ENCODE measurements around the gene TXNRD1.

TXNRD1 gene

GRCh38 chr12:104334581-104334980, 119.0 kb downstream of the TXNRD1 start (continued):
- TF ChIP-seq ZNF133 (tag by site-specific recombination; IDR thresholded peaks at IDR 0.05), result no peak

GRCh38 chr12:104336115-104336514, 120.5 kb downstream of the TXNRD1 start:
- no peak overlapping the region for H3K4me3 ChIP-seq (ENCODE audit: low read depth, low read length)
- ChIA-PET CTCF (no interaction called here), POLR2A (no interaction called here)
- H3K27ac ChIP-seq (ENCODE audit: extremely low read depth, low read depth, low read length), result no peak overlapping the region
- H3K9me3 ChIP-seq (ENCODE audit: control insufficient read depth, insufficient read depth, low read depth, low read length), result no peaks in the 10 kb centered on the region
- TF ChIP-seq ZBTB44 (tag by site-specific recombination; IDR thresholded peaks at IDR 0.05), result no peak
- no peak for TF ChIP-seq REST (tag by site-specific recombination; IDR thresholded peaks at IDR 0.05)
- TF ChIP-seq ZNF518A (tag by site-specific recombination; conservative IDR thresholded peaks at IDR 0.05; ENCODE audit: low read depth), result no peak
- TF ChIP-seq FEZF1 (tag by site-specific recombination; IDR thresholded peaks at IDR 0.05), result peak; percentile 51; the same call in 1 of the 2 replicates
- no peak for TF ChIP-seq ZNF449 (tag by site-specific recombination; IDR thresholded peaks at IDR 0.05)
- no peak for TF ChIP-seq ZNF391 (tag by site-specific recombination; IDR thresholded peaks at IDR 0.05; ENCODE audit: borderline replicate concordance, low read depth)
- TF ChIP-seq ZNF114 (tag by site-specific recombination; IDR thresholded peaks at IDR 0.05), result no peak
- peak; percentile 21; the same call in 1 of the 2 replicates for TF ChIP-seq PRDM6 (tag by site-specific recombination; IDR thresholded peaks at IDR 0.05)
- no peaks in the 10 kb centered on the region for H3K4me1 ChIP-seq (ENCODE audit: control insufficient read depth, insufficient read depth, low read length)
- peaks cover 50 to 75% of the 10 kb centered on the region in 2 experiments for H3K36me3 ChIP-seq (ENCODE audit: control insufficient read depth in 2 of 2, insufficient read depth in 1 of 2, low read length in 2 of 2)
